ENCODE measurements around the gene PTPRE. TPM values are rescaled to one million over a fixed set of nuclear protein-coding genes. Genes with fewer than 3 reads are reported as not detected.

PTPRE gene
- total RNA-seq, 2 donors from 2014 or later = 6.5 to 8.9 TPM

DNA sequence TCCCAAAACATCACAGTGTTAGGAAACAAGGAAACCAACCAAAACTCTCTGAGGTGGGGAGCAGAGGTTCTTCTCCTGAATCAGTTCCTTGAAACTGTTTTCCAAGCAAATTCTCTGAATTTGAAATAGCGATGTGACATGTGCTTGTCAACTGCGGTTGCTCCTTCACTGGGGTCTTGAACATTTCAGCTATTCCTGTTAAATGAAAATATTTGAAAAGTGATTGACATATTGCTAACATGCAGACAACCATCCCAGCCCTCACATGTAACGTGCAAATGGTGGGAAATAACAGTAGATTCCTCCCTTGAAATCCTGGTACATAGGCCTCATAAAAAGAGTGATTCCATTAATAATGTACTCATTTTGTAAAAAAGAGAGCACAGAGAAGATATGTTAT lies 203.4 kb downstream of the PTPRE start:
- ATAC-seq = no peak
- H3K36me3 ChIP-seq (replicated peaks in 1 of 2; ENCODE audit: insufficient read depth in 1 of 2, low read depth in 2 of 2) = no peaks in the 10 kb centered on the region
- 96 to 97% methylated on average over 3 of the region's 3 CpGs for WGBS, 2 donors
- H3K4me1 ChIP-seq = no peaks in the 10 kb centered on the region
- no peak for TF ChIP-seq POLR2A (IDR thresholded peaks at IDR 0.05)
- no peak for DNase-seq
- H3K9me3 ChIP-seq = no peaks in the 10 kb centered on the region
- no peaks in the 10 kb centered on the region for H3K27me3 ChIP-seq
- intact Hi-C loops (cut with DNase I) = no loop called here
- no peak overlapping the region for H3K27ac ChIP-seq
- no peak overlapping the region for H3K4me3 ChIP-seq

DNA sequence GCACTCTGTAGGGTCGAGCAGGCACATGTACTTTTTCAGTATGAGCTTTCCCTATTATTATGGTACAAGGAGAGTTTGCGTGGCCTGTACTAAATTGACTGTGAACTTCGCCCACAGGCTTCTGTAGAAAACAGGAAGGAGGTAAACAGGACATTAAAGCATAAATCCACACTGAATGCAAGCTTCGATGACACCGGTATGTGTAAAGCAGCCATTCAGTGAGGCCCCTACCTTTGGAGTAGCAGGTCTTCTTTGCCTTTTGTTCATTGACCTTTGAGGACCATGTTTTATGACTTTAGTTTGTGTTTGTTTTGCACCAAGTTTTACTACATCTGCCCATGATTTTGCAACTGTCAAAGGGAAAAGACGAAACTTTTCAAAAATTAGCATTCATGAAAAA lies 204.8 kb downstream of the PTPRE start:
- Histone ChIP-seq H3K36me3 (replicated peaks in 1 of 2; ENCODE audit: insufficient read depth in 1 of 2, low read depth in 2 of 2) (no peaks in the 10 kb centered on the region), H3K4me1 (no peaks in the 10 kb centered on the region), H3K27ac (no peak overlapping the region), H3K27me3 (no peaks in the 10 kb centered on the region), H3K4me3 (no peak overlapping the region), H3K9me3 (no peaks in the 10 kb centered on the region)
- ATAC-seq = no peak
- 89 to 98% methylated on average over 6 of the region's 6 CpGs for WGBS, 2 donors
- no peak for DNase-seq
- intact Hi-C loops (cut with DNase I) = no loop called here
- no peak for TF ChIP-seq POLR2A (IDR thresholded peaks at IDR 0.05)
- TF ChIP-seq, protein P1, sequence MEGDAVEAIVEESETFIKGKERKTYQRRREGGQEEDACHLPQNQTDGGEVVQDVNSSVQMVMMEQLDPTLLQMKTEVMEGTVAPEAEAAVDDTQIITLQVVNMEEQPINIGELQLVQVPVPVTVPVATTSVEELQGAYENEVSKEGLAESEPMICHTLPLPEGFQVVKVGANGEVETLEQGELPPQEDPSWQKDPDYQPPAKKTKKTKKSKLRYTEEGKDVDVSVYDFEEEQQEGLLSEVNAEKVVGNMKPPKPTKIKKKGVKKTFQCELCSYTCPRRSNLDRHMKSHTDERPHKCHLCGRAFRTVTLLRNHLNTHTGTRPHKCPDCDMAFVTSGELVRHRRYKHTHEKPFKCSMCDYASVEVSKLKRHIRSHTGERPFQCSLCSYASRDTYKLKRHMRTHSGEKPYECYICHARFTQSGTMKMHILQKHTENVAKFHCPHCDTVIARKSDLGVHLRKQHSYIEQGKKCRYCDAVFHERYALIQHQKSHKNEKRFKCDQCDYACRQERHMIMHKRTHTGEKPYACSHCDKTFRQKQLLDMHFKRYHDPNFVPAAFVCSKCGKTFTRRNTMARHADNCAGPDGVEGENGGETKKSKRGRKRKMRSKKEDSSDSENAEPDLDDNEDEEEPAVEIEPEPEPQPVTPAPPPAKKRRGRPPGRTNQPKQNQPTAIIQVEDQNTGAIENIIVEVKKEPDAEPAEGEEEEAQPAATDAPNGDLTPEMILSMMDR (IDR thresholded peaks at IDR 0.05) = no peak

DNA sequence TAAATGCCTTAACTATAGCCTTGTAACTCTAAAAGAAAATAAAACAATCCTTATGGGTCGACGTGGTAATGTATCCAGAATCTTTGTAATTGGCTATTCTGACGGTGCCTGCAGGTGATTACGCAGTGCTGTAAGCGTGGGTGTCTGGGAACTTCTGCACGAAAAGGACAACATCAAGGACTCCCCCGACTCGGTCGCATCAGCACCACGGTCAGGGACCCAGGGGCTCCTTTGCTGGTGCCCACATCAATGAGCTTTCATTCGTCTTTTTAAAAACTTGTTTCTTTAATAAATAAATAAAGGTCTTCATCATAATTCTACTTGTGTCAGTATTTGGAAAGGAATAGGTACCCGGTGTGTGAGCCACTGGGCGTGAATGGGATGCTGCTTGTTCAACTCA lies 206.1 kb downstream of the PTPRE start:
- no peak for ATAC-seq

DNA sequence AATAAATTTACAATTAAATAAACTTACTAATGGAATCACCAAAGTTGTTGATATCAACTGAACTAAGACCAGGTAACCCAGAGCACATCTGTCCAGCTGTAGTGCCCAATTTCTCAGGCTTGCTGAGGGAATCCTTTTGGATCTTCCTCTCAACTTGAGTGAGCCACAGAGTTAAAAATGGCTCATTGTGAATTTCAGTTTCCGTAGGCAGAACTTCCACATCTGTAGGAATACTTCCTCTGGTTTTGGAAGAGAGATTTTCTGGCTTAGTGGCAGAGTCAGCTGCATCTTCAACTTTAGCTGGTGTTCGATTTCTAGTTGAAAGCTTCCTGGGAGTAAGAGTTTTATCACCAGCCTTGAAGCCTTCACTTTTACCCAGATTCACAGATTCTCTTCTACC lies 208.0 kb downstream of the PTPRE start:
- Histone ChIP-seq H3K27me3 (no peaks in the 10 kb centered on the region), H3K9me3 (no peaks in the 10 kb centered on the region), H3K4me1 (no peaks in the 10 kb centered on the region), H3K27ac (no peak overlapping the region), H3K36me3 (replicated peaks in 1 of 2; ENCODE audit: insufficient read depth in 1 of 2, low read depth in 2 of 2) (no peaks in the 10 kb centered on the region), H3K4me3 (no peak overlapping the region)
- intact Hi-C loops (cut with DNase I) = no loop called here
- ATAC-seq (no peak), DNase-seq (no peak)
- WGBS, 2 donors = 87 to 100% methylated on average over 2 of the region's 2 CpGs
- no peak for TF ChIP-seq POLR2A (IDR thresholded peaks at IDR 0.05)
- TF ChIP-seq, protein P1 (IDR thresholded peaks at IDR 0.05) = no peak

More for the DNA sequence above, 206.1 kb downstream of the PTPRE start:
- H3K4me1 ChIP-seq = no peaks in the 10 kb centered on the region
- 94 to 96% methylated on average over 13 of the region's 13 CpGs for WGBS, 2 donors
- H3K36me3 ChIP-seq (replicated peaks in 1 of 2; ENCODE audit: insufficient read depth in 1 of 2, low read depth in 2 of 2) = no peaks in the 10 kb centered on the region
- intact Hi-C loops (cut with DNase I) = no loop called here
- no peak overlapping the region for H3K4me3 ChIP-seq
- H3K9me3 ChIP-seq = no peaks in the 10 kb centered on the region
- no peak overlapping the region for H3K27ac ChIP-seq
- TF ChIP-seq, protein P1 (IDR thresholded peaks at IDR 0.05) = no peak
- no peak for TF ChIP-seq POLR2A (IDR thresholded peaks at IDR 0.05)
- no peak for DNase-seq
- no peaks in the 10 kb centered on the region for H3K27me3 ChIP-seq

DNA sequence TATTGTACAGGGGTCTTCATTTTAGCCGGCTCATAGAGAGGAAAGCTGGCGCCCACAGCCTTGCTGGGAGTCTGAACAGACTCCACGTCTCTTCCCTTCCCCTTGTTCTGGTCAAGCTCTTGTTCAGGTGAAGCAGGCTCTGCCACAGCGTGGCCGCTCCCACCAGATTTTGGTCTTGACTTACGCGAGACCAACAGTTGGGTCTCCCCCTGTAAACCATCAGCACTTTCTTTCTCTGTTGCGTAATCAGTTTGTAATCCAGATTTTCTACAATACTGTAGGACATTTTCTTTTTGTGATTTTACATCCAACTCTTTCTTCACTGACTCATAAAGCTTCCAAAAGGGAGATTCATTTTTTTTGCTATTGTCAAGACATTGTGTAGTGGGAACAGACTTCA lies 208.5 kb downstream of the PTPRE start:
- Histone ChIP-seq H3K4me1 (no peaks in the 10 kb centered on the region), H3K4me3 (no peak overlapping the region), H3K36me3 (replicated peaks in 1 of 2; ENCODE audit: insufficient read depth in 1 of 2, low read depth in 2 of 2) (no peaks in the 10 kb centered on the region), H3K9me3 (no peaks in the 10 kb centered on the region), H3K27me3 (no peaks in the 10 kb centered on the region), H3K27ac (no peak overlapping the region)
- TF ChIP-seq, protein P1 (IDR thresholded peaks at IDR 0.05) = no peak
- TF ChIP-seq POLR2A (IDR thresholded peaks at IDR 0.05) = no peak
- DNase-seq (no peak), ATAC-seq (no peak)
- WGBS, 2 donors = 99 to 100% methylated on average over 8 of the region's 8 CpGs
- intact Hi-C loops (cut with DNase I) = no loop called here

Data from body of pancreas (tissue), 4 donors.